Measurements from ENCODE around the gene DCAF5. TPM values are rescaled to one million over a fixed set of nuclear protein-coding genes. Genes with fewer than 3 reads are reported as not detected.

DCAF5 gene
- total and polyA plus RNA-seq, 2 of the 13 experiments (the other 11 are each of a cell fraction or from before 2014, with no cell fraction given), result 13.4 to 31.6 TPM

DNA sequence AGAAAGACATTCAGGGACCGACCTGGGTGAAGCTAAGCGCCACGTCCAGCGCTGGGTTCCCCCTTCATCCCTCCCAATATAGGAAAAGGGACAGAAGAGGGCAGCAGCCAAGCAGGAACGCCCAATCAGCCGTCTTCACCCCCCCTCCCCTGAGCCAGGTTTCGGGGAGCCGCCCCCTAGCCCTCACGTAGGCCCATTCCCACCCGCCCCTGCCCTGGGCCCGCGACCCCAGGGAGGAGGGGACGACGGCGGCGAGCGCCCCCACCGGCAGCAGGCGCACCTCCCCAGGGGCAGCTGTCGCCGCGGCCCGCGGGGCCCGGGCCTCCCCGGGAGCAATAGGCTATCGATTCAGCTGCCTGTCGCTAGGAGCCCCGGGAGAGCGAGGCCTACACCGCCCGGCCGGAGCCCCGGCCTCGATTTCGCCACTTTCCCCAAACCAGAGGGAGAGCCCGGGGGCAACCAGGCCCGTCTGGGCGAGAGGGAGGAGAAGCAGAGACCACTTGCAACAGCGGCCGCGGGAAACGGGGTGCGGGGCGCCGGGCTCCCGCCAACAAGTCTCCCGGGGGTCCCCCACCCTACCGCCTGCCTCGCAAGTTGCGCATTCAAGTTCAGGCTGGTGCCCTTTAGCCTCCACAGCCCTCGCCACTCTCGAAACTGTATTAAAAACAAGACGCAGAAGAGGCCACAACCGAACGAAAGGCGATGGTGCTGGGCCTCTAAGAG, 1.3 kb downstream of the DCAF5 start (continued):
- TF ChIP-seq, protein P1, sequence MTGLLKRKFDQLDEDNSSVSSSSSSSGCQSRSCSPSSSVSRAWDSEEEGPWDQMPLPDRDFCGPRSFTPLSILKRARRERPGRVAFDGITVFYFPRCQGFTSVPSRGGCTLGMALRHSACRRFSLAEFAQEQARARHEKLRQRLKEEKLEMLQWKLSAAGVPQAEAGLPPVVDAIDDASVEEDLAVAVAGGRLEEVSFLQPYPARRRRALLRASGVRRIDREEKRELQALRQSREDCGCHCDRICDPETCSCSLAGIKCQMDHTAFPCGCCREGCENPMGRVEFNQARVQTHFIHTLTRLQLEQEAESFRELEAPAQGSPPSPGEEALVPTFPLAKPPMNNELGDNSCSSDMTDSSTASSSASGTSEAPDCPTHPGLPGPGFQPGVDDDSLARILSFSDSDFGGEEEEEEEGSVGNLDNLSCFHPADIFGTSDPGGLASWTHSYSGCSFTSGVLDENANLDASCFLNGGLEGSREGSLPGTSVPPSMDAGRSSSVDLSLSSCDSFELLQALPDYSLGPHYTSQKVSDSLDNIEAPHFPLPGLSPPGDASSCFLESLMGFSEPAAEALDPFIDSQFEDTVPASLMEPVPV (CRISPR knock-in tag; IDR thresholded peaks at IDR 0.05), result peak; percentile 69; the same call in 1 of the 2 replicates
- 0 out of 2 replicates have a peak, but pooled peaks have one; percentile 11 for TF ChIP-seq ZMYM3 (CRISPR knock-in tag; IDR thresholded peaks at IDR 0.05)
- TF ChIP-seq GABPB1 (CRISPR knock-in tag; IDR thresholded peaks at IDR 0.05), result peak; percentile 70; the same call in 1 of the 2 replicates
- peak; percentile 68 for TF ChIP-seq ZNF709 (CRISPR knock-in tag; IDR thresholded peaks at IDR 0.05)
- TF ChIP-seq ZNF17 (CRISPR knock-in tag; IDR thresholded peaks at IDR 0.05), result no peak
- TF ChIP-seq TAF1 (CRISPR knock-in tag; IDR thresholded peaks at IDR 0.05), result peak; percentile 43; the same call in 1 of the 2 replicates
- TF ChIP-seq ZNF441 (CRISPR knock-in tag; IDR thresholded peaks at IDR 0.05; ENCODE audit: borderline replicate concordance), result no peak
- TF ChIP-seq, protein P2, sequence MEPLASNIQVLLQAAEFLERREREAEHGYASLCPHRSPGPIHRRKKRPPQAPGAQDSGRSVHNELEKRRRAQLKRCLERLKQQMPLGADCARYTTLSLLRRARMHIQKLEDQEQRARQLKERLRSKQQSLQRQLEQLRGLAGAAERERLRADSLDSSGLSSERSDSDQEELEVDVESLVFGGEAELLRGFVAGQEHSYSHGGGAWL (CRISPR knock-in tag; IDR thresholded peaks at IDR 0.05), result peak; percentile 91
- TF ChIP-seq ARNT (IDR thresholded peaks at IDR 0.05), result no peak
- TF ChIP-seq ZNF251 (CRISPR knock-in tag; IDR thresholded peaks at IDR 0.05), result no peak
- TF ChIP-seq HNRNPL (IDR thresholded peaks at IDR 0.05; ENCODE audit: low read depth, low read length), result 0 out of 2 replicates have a peak, but pooled peaks have one; percentile 62
- TF ChIP-seq RBM39 (IDR thresholded peaks at IDR 0.05; ENCODE audit: low read depth, low read length, poor library complexity, severe bottlenecking), result peak; percentile 92
- no peak for TF ChIP-seq SIX4 (CRISPR knock-in tag; IDR thresholded peaks at IDR 0.05)
- TF ChIP-seq ZMYM4 (CRISPR knock-in tag; IDR thresholded peaks at IDR 0.05), result peak; percentile 78; the same call in 1 of the 2 replicates
- TF ChIP-seq, protein P3, sequence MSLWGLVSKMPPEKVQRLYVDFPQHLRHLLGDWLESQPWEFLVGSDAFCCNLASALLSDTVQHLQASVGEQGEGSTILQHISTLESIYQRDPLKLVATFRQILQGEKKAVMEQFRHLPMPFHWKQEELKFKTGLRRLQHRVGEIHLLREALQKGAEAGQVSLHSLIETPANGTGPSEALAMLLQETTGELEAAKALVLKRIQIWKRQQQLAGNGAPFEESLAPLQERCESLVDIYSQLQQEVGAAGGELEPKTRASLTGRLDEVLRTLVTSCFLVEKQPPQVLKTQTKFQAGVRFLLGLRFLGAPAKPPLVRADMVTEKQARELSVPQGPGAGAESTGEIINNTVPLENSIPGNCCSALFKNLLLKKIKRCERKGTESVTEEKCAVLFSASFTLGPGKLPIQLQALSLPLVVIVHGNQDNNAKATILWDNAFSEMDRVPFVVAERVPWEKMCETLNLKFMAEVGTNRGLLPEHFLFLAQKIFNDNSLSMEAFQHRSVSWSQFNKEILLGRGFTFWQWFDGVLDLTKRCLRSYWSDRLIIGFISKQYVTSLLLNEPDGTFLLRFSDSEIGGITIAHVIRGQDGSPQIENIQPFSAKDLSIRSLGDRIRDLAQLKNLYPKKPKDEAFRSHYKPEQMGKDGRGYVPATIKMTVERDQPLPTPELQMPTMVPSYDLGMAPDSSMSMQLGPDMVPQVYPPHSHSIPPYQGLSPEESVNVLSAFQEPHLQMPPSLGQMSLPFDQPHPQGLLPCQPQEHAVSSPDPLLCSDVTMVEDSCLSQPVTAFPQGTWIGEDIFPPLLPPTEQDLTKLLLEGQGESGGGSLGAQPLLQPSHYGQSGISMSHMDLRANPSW (CRISPR knock-in tag; IDR thresholded peaks at IDR 0.05; ENCODE audit: borderline replicate concordance), result no peak; the same call in 1 of the 2 replicates
- TF ChIP-seq SMYD3 (CRISPR knock-in tag; IDR thresholded peaks at IDR 0.05), result no peak
- TF ChIP-seq SALL1 (CRISPR knock-in tag; IDR thresholded peaks at IDR 0.05), result peak; percentile 77; the same call in 1 of the 2 replicates
- peak; percentile 19; the same call in 1 of the 2 replicates for TF ChIP-seq BCL3 (CRISPR knock-in tag; IDR thresholded peaks at IDR 0.05)
- TF ChIP-seq ZSCAN29 (CRISPR knock-in tag; conservative IDR thresholded peaks at IDR 0.05), result 0 out of 2 replicates have a peak, but pooled peaks have one; percentile 51
- peak; percentile 54; the same call in 1 of the 2 replicates for TF ChIP-seq FOXC1 (CRISPR knock-in tag; IDR thresholded peaks at IDR 0.05; ENCODE audit: borderline replicate concordance)
- TF ChIP-seq, protein P4, sequence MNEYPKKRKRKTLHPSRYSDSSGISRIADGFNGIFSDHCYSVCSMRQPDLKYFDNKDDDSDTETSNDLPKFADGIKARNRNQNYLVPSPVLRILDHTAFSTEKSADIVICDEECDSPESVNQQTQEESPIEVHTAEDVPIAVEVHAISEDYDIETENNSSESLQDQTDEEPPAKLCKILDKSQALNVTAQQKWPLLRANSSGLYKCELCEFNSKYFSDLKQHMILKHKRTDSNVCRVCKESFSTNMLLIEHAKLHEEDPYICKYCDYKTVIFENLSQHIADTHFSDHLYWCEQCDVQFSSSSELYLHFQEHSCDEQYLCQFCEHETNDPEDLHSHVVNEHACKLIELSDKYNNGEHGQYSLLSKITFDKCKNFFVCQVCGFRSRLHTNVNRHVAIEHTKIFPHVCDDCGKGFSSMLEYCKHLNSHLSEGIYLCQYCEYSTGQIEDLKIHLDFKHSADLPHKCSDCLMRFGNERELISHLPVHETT (CRISPR knock-in tag; conservative IDR thresholded peaks at IDR 0.05), result peak; percentile 96
- no peak for TF ChIP-seq MEIS1 (CRISPR knock-in tag; IDR thresholded peaks at IDR 0.05; ENCODE audit: borderline replicate concordance)

Measured in HepG2 (cell line).